Tibial artery (tissue), 4 donors: Measurements from ENCODE around the gene DSE.

Experiments
- DNase-seq, 2 donors: peaks; one replicate each; pipeline ENCODE4 v3.0.0-alpha.2; 2019
- H3K27ac ChIP-seq, 2 donors: fragments of 200-600 bp; sonication (generic) in 1 of 2; 1 replicate in 1 of 2; 2 replicates in 1 of 2; pipeline ENCODE4 v1.5.1; 2018 to 2019; ENCODE audit warnings: mild to moderate bottlenecking in 1 of 2
- H3K27me3 ChIP-seq, 2 donors: fragments of 200-600 bp; sonication (generic) in 1 of 2; one replicate each; pipeline versions ENCODE4 v1.5.1 to v1.6.0; 2016 to 2019
- H3K36me3 ChIP-seq, 3 donors: fragments of 200-600 bp; sonication (generic) in 2 of 3; one replicate each; pipeline ENCODE4 v1.5.1; 2016 to 2019; ENCODE audit warnings: mild to moderate bottlenecking in 2 of 3
- H3K4me1 ChIP-seq, 4 donors: fragments of 200-600 bp; sonication (generic) in 2 of 4; 1 replicate in 3 of 4; 2 replicates in 1 of 4; pipeline ENCODE4 v1.5.1; 2016 to 2019
- H3K4me3 ChIP-seq, 2 donors: fragments of 200-600 bp; sonication (generic) in 1 of 2; 1 replicate in 1 of 2; 2 replicates in 1 of 2; pipeline ENCODE4 v1.5.1; 2018 to 2019; ENCODE audit warnings: mild to moderate bottlenecking in 2 of 2
- H3K9me3 ChIP-seq, 3 donors: fragments of 200-600 bp; sonication (generic) in 1 of 3; one replicate each; pipeline ENCODE4 v1.5.1; 2016 to 2019
- intact Hi-C: fragments of 100-400 bp; cut with DNase I; formaldehyde crosslinking; loops from one replicate; pipeline ENCODE4 v1.15.0; 2023; ENCODE audit warnings: low total_unique reads
- TF ChIP-seq, protein P1 (sequence below), 2 experiments: fragments of 200-600 bp in 1 of 2; fragments of 450-650 bp in 1 of 2; IDR thresholded peaks; one replicate each; pipeline ENCODE4 v1.5.1; 2017 to 2019; ENCODE audit warnings: antibody characterized with exemption in 2 of 2, mild to moderate bottlenecking in 1 of 2, moderate library complexity in 1 of 2

Gene DSE

DNA sequence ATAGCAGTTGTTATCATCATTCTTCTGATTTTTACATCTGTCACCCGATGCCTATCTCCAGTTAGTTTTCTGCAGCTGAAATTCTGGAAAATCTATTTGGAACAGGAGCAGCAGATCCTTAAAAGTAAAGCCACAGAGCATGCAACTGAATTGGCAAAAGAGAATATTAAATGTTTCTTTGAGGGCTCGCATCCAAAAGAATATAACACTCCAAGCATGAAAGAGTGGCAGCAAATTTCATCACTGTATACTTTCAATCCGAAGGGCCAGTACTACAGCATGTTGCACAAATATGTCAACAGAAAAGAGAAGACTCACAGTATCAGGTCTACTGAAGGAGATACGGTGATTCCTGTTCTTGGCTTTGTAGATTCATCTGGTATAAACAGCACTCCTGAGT, 92.6 kb downstream of the DSE start:
- Histone ChIP-seq H3K4me1 (peaks cover 0 to 10% (median 8%) of the 10 kb centered on the region in 4 donors), H3K27me3 (peaks cover 0 to 12% of the 10 kb centered on the region in 2 donors), H3K27ac (no peak overlapping the region), H3K9me3 (no peaks in the 10 kb centered on the region), H3K4me3 (no peak overlapping the region), H3K36me3 (no peaks in the 10 kb centered on the region)
- intact Hi-C loops: no loop called here
- DNase-seq: no peak
- TF ChIP-seq, protein P1, sequence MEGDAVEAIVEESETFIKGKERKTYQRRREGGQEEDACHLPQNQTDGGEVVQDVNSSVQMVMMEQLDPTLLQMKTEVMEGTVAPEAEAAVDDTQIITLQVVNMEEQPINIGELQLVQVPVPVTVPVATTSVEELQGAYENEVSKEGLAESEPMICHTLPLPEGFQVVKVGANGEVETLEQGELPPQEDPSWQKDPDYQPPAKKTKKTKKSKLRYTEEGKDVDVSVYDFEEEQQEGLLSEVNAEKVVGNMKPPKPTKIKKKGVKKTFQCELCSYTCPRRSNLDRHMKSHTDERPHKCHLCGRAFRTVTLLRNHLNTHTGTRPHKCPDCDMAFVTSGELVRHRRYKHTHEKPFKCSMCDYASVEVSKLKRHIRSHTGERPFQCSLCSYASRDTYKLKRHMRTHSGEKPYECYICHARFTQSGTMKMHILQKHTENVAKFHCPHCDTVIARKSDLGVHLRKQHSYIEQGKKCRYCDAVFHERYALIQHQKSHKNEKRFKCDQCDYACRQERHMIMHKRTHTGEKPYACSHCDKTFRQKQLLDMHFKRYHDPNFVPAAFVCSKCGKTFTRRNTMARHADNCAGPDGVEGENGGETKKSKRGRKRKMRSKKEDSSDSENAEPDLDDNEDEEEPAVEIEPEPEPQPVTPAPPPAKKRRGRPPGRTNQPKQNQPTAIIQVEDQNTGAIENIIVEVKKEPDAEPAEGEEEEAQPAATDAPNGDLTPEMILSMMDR (IDR thresholded peaks at IDR 0.05): no peak

DNA sequence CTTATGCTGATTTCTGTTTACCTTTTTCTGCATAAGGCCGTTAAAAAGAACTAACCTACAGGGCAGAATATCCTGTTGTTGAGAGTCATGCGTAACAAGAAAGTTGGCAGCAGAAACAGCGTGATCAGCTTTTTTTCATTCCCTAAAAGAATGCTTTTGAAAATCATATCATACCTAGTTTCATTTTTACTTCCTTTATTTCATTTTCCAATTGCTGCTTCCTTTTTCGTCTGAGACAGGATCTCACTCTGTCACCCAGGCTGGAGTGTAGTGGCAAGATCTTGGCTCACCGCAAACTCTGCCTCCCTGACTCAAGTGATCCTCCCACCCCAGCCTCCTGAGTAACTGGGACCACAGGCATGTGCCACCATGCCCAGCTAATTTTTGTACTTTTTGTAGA, 94.5 kb downstream of the DSE start:
- TF ChIP-seq, protein P1 (IDR thresholded peaks at IDR 0.05): no peak
- intact Hi-C loops: no loop called here
- DNase-seq: no peak
- Histone ChIP-seq H3K4me3 (no peak overlapping the region), H3K27me3 (peaks cover 0 to 12% of the 10 kb centered on the region in 2 donors), H3K9me3 (no peaks in the 10 kb centered on the region), H3K36me3 (no peaks in the 10 kb centered on the region), H3K4me1 (peaks cover 0 to 10% (median 8%) of the 10 kb centered on the region in 4 donors), H3K27ac (no peak overlapping the region)

DNA sequence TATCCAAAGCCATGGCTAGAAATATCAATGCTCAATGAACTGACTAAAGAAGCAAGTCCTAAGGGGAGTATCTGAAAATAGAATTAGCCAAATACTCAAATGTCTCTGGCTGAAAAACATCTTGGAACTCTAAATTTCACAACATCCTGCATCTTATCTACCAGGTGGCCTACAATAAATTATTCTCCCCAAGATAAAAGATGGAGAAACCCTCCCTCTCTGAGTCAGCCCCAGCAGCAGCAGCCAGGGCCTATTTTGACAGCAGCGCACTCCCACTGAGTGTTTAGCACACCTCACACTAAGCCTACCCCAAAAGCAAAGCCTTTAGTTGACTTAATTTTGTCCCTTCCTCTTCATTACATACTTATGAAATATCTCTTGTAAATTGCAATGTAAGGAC, 96.3 kb downstream of the DSE start:
- Histone ChIP-seq H3K36me3 (no peaks in the 10 kb centered on the region), H3K4me3 (no peak overlapping the region), H3K9me3 (no peaks in the 10 kb centered on the region), H3K4me1 (peaks cover 0 to 4% (median 3%) of the 10 kb centered on the region in 4 donors), H3K27ac (no peak overlapping the region), H3K27me3 (peaks cover 0 to 12% of the 10 kb centered on the region in 2 donors)
- intact Hi-C loops: no loop called here
- no peak for DNase-seq
- TF ChIP-seq, protein P1 (IDR thresholded peaks at IDR 0.05): no peak

GRCh38 chr6:116467514-116467913, 96.8 kb downstream of the DSE start:
- H3K9me3 ChIP-seq: no peaks in the 10 kb centered on the region
- no peaks in the 10 kb centered on the region for H3K4me1 ChIP-seq
- peaks cover 0 to 12% of the 10 kb centered on the region in 2 donors for H3K27me3 ChIP-seq
- no peak overlapping the region for H3K4me3 ChIP-seq
- H3K36me3 ChIP-seq: no peaks in the 10 kb centered on the region
- no peak overlapping the region for H3K27ac ChIP-seq
- DNase-seq: no peak
- intact Hi-C loops: no loop called here
- TF ChIP-seq, protein P1 (IDR thresholded peaks at IDR 0.05): no peak

GRCh38 chr6:116468293-116468692, 97.5 kb downstream of the DSE start:
- peaks cover 0 to 11% of the 10 kb centered on the region in 2 donors for H3K27me3 ChIP-seq
- H3K27ac ChIP-seq: no peak overlapping the region
- intact Hi-C loops: no loop called here
- TF ChIP-seq, protein P1 (IDR thresholded peaks at IDR 0.05): no peak
- H3K36me3 ChIP-seq: no peaks in the 10 kb centered on the region
- no peaks in the 10 kb centered on the region for H3K9me3 ChIP-seq
- H3K4me1 ChIP-seq: no peaks in the 10 kb centered on the region
- DNase-seq: no peak
- H3K4me3 ChIP-seq: no peak overlapping the region

DNA sequence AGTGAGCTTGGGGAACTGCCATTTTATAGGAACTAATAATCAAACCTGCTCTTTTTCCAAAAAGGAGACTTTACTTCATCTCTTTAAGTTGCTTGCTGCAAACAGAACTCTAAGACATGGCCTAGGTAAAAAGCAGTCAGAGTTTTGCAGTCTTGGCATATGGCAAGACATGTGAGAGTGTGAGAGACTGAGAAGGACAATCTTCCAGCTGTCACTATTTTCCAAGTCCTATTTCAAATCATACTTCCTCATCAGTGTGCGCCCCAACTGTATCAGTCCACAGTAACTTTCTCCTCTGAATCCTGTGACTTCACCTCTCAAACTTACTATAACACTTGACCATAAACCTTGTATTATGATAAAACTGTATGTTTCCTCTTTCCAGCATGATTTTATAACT, 100.8 kb downstream of the DSE start:
- no peaks in the 10 kb centered on the region for H3K36me3 ChIP-seq
- no peak overlapping the region for H3K27ac ChIP-seq
- intact Hi-C loops: no loop called here
- H3K9me3 ChIP-seq: no peaks in the 10 kb centered on the region
- TF ChIP-seq, protein P1 (IDR thresholded peaks at IDR 0.05): no peak
- no peaks in the 10 kb centered on the region for H3K4me1 ChIP-seq
- no peaks in the 10 kb centered on the region for H3K27me3 ChIP-seq
- H3K4me3 ChIP-seq: no peak overlapping the region
- DNase-seq: no peak
